Lung (tissue), 5 donors: Measurements from ENCODE around the gene ALG3. TPM values are rescaled to one million over a fixed set of nuclear protein-coding genes. Genes with fewer than 3 reads are reported as not detected.

Experiments used
- polyA plus RNA-seq, 2 donors: library from polyadenylated mRNA; stranded (reverse); fragments of 200-250 nt; gene quantifications; one replicate each; pipeline ENCODE4 v1.2.1, GENCODE V29; 2013
- small RNA-seq: library from RNA; depleted of rRNA; stranded (forward); fragments of <200 nt; gene quantifications from one replicate; pipeline ENCODE3, GENCODE V24; 2014; ENCODE audit warnings: low replicate concordance
- total RNA-seq, 2 donors: library from RNA; depleted of rRNA in 1 of 2; stranded (reverse); fragments of >200 nt in 1 of 2; gene quantifications; one replicate each; pipeline ENCODE4 v1.2.1, GENCODE V29; 2014 to 2021
- donor health status: Bipolar disorder and iron deficiency.
- donor health status: healthy.
- donor health status: DM: yes; HTN: yes; CAD: no.

ALG3 gene
- total and polyA plus RNA-seq, 4 donors: 24.7 to 68.0 (median 43.5) TPM

Small RNA genes lying within 50 kb of the gene (small RNA-seq; reads per million reads assigned to genes)
- 0.06 reads per million for gene MIR1224

Other genes with a start within 250 kb of the ALG3 start
- 10 to 100 TPM; 29.5 to 78.1 TPM for gene ABCC5, start 231.1 kb downstream of the ALG3 start, total RNA-seq
- 10 to 100 TPM; 12.1 to 12.4 TPM for gene ABCC5, start 231.1 kb downstream of the ALG3 start, polyA plus RNA-seq
- gene HTR3D, start 217.2 kb downstream of the ALG3 start, total RNA-seq: not detected
- gene HTR3D, start 217.2 kb downstream of the ALG3 start, polyA plus RNA-seq: not detected
- gene HTR3C, start 195.9 kb downstream of the ALG3 start, total RNA-seq: under 1 TPM in 1 of 2 donors, not detected in 1; 0.46 TPM
- gene HTR3C, start 195.9 kb downstream of the ALG3 start, polyA plus RNA-seq: under 1 TPM; 0.09 to 0.47 TPM
- not detected for gene HTR3E, start 151.9 kb downstream of the ALG3 start, total RNA-seq
- not detected for gene HTR3E, start 151.9 kb downstream of the ALG3 start, polyA plus RNA-seq
- 10 to 100 TPM; 32.5 to 36.0 TPM for gene EIF2B5, start 113.6 kb downstream of the ALG3 start, total RNA-seq
- 10 to 100 TPM; 39.7 to 43.2 TPM for gene EIF2B5, start 113.6 kb downstream of the ALG3 start, polyA plus RNA-seq
- gene DVL3, start 93.6 kb downstream of the ALG3 start, total RNA-seq: 10 to 100 TPM; 51.8 to 73.5 TPM
- gene DVL3, start 93.6 kb downstream of the ALG3 start, polyA plus RNA-seq: 10 to 100 TPM; 37.8 to 39.9 TPM
- 100 to 1,000 TPM; 173 to 333 TPM for gene AP2M1, start 74.1 kb downstream of the ALG3 start, total RNA-seq
- 100 to 1,000 TPM; 153 to 329 TPM for gene AP2M1, start 74.1 kb downstream of the ALG3 start, polyA plus RNA-seq
- gene ABCF3, start 62.8 kb downstream of the ALG3 start, total RNA-seq: 10 to 100 TPM; 44.7 to 81.8 TPM
- 10 to 100 TPM; 47.5 to 51.4 TPM for gene ABCF3, start 62.8 kb downstream of the ALG3 start, polyA plus RNA-seq
- gene VWA5B2, start 19.4 kb downstream of the ALG3 start, total RNA-seq: 1 to 10 TPM; 1.6 to 1.7 TPM
- gene VWA5B2, start 19.4 kb downstream of the ALG3 start, polyA plus RNA-seq: under 1 TPM; 0.12 to 0.15 TPM
- 1 to 10 TPM; 2.3 to 4.6 TPM for gene EEF1AKMT4, start 710 bp upstream of the ALG3 start, total RNA-seq
- 10 to 100 TPM in 1 of 2 donors, 1 to 10 TPM in 1; 5.2 to 12.2 TPM for gene EEF1AKMT4, start 710 bp upstream of the ALG3 start, polyA plus RNA-seq
- gene CAMK2N2, start 12.6 kb upstream of the ALG3 start, total RNA-seq: under 1 TPM; 0.23 to 0.58 TPM
- gene CAMK2N2, start 12.6 kb upstream of the ALG3 start, polyA plus RNA-seq: under 1 TPM; 0.03 to 0.12 TPM
- under 1 TPM in 1 of 2 donors, not detected in 1; 0.15 TPM for gene ECE2, start 27.1 kb upstream of the ALG3 start, total RNA-seq
- gene ECE2, start 27.1 kb upstream of the ALG3 start, polyA plus RNA-seq: not detected
- gene PSMD2, start 50.3 kb upstream of the ALG3 start, total RNA-seq: 100 to 1,000 TPM; 119 to 214 TPM
- gene PSMD2, start 50.3 kb upstream of the ALG3 start, polyA plus RNA-seq: 100 to 1,000 TPM in 1 of 2 donors, 10 to 100 TPM in 1; 78.7 to 222 TPM
- gene EIF4G1, start 65.6 kb upstream of the ALG3 start, total RNA-seq: 100 to 1,000 TPM; 211 to 419 TPM
- 100 to 1,000 TPM; 201 to 241 TPM for gene EIF4G1, start 65.6 kb upstream of the ALG3 start, polyA plus RNA-seq
- gene FAM131A, start 88.6 kb upstream of the ALG3 start, total RNA-seq: 10 to 100 TPM; 15.8 to 21.4 TPM
- gene FAM131A, start 88.6 kb upstream of the ALG3 start, polyA plus RNA-seq: 10 to 100 TPM; 12.9 to 15.5 TPM
- gene CLCN2, start 112.6 kb upstream of the ALG3 start, total RNA-seq: 1 to 10 TPM; 5.7 to 8.7 TPM
- gene CLCN2, start 112.6 kb upstream of the ALG3 start, polyA plus RNA-seq: 1 to 10 TPM; 2.7 to 5.0 TPM
- gene POLR2H, start 112.7 kb upstream of the ALG3 start, total RNA-seq: 10 to 100 TPM; 46.4 to 71.7 TPM
- 100 to 1,000 TPM in 1 of 2 donors, 10 to 100 TPM in 1; 93.2 to 139 TPM for gene POLR2H, start 112.7 kb upstream of the ALG3 start, polyA plus RNA-seq
- gene THPO, start 129.2 kb upstream of the ALG3 start, total RNA-seq: under 1 TPM; 0.17 to 0.31 TPM
- gene THPO, start 129.2 kb upstream of the ALG3 start, polyA plus RNA-seq: under 1 TPM; 0.18 to 0.22 TPM
- gene CHRD, start 131.1 kb upstream of the ALG3 start, total RNA-seq: 10 to 100 TPM in 1 of 2 donors, 1 to 10 TPM in 1; 6.7 to 16.7 TPM
- gene CHRD, start 131.1 kb upstream of the ALG3 start, polyA plus RNA-seq: 1 to 10 TPM; 4.2 to 4.9 TPM